ENCODE results near the gene STX10.

STX10 gene

DNA sequence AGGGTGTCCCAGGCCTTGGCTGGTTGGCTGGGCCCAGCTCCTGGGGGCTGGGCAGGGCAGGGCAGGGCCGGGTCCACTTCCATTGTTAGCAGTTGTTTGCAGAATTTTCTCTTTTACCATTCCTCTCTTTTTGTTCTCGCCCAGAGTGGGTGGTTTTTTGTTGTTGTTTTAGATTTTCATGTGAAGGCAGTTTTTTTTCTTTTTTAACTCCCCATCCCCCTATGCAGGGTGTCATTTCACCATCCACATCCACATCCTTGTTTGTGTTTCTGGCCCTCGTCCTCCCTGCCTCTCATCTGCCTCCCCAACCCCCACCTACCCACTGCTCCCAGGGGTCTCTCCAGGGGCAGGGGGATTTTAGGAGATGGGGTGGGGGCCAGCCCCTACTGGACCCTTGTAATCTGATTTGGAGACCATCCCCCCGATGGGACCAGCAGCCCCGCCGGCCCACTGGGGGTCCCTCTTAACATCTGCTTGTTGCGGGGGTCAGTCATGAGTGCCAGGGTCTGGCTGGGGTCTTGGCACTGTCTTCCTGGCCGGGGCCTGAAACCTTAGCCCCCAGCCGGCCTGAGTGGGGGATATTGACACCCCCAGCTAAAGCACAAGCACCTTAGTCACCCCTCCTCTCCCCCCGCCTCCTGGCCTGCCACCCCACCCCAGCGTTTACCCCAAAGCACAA is 10.4 kb downstream of the STX10 start:
- DNase-seq (ENCODE audit: low read depth in 2 of 2): no peak

DNA sequence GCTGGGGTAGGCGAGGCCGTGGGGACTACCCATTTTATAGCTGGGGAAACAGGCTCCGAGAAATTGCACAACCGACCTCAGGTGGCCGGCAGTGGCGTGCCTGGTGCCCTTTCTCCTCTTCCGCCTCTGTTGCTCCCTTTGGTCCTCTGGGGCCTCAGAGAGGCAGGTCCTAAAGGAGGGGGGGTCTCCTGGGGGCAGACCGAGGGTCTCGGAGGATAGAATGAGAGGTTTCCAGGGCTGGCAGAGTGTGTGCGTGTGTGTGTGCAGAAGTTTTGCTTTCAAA is 11.3 kb downstream of the STX10 start:
- no peak for DNase-seq (ENCODE audit: low read depth in 2 of 2)

DNA sequence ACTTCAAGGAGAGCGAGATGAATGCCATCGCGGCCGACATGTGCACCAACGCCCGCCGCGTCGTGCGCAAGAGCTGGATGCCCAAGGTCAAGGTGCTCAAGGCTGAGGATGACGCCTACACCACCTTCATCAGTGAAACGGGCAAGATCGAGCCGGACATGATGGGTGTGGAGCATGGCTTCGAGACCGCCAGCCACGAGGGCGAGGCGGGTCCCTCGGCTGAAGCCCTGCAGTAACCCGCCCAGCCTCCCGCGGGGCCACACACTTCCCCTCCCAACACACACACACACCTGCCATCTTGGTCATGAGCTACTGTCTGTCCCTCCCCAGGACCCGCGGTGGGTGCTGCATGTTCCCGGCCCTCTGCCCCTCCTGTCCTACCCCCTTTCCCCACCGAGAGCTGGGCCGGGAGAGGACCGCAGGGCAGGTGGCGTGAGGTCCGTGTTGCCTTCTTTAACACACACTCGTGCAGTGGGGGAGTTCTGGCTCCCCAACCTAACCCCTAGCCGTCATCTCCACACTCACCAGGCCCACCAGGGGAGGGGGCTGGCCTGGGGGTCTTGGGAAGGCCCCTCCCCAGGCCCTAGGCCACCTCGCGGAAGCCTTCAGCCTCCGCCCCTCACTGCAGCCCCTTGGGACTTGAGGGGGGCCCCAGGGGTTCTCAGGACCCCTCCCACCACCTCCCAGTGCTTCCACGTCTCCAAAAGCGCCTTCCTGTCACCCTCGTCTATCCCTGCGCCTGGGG is 11.8 kb downstream of the STX10 start:
- DNase-seq (ENCODE audit: low read depth in 2 of 2): no peak

DNA sequence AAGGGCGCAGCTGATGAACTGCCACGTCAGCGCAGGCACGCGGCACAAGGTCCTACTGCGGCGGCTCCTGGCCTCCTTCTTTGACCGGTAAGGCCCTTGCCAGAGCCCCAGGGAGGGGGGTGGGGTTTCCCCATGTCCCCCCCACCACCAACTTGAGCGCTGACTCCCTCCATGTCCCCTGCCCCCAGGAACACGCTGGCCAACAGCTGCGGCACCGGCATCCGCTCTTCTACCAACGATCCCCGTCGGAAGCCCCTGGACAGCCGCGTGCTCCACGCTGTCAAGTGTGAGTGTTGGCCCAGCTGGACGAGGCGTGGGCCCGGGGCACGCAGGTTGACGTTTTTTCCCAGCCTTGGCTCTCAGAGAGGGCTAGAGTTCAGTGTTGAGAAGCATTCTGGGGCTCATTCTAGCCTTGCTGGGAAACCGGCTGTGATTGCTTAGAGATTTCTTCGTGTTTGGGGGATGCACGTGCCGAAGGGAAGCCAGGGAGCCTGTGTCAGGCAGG is 12.8 kb downstream of the STX10 start:
- no peak for DNase-seq (ENCODE audit: low read depth in 2 of 2)

DNA sequence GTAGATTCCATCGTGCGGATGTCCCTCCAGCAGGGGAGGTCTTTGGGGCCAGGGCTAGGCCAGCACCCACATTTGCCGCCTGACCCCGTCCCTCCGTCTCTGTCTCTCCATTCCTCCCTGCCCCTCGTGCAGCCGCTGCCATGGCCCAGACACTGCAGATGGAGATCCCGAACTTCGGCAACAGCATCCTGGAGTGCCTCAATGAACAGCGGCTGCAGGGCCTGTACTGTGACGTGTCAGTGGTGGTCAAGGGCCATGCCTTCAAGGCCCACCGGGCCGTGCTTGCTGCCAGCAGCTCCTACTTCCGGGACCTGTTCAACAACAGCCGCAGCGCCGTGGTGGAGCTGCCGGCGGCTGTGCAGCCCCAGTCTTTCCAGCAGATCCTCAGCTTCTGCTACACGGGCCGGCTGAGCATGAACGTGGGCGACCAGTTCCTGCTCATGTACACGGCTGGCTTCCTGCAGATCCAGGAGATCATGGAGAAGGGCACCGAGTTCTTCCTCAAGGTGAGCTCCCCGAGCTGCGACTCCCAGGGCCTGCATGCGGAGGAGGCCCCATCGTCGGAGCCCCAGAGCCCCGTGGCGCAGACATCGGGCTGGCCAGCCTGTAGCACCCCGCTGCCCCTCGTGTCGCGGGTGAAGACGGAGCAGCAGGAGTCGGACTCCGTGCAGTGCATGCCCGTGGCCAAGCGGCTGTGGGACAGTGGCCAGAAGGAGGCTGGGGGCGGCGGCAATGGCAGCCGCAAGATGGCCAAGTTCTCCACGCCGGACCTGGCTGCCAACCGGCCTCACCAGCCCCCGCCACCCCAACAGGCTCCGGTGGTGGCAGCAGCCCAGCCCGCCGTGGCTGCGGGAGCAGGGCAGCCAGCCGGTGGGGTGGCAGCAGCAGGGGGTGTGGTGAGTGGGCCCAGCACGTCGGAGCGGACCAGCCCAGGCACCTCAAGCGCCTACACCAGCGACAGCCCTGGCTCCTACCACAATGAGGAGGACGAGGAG is 14.8 kb downstream of the STX10 start:
- no peak for DNase-seq (ENCODE audit: low read depth in 2 of 2)

DNA sequence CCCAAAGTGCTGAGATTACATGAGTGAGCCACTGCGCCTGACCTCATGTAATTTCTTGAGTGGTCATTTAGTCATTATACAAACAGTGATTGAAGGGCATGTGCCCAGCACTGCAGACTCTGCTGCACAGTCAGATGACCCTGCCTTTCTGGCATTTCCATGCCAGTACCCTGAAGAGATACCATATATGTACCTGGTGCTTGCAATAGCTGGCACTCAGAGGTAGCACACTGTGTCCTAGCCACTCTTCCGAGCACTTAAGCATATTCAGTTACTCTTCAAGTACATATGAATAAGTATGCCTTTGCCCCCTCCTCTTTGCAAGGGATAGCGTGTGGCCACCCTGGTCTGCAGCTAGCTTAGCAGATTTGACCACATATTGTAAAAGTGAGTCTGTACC is 15.5 kb downstream of the STX10 start:
- no peak for DNase-seq (ENCODE audit: low read depth in 2 of 2)

DNA sequence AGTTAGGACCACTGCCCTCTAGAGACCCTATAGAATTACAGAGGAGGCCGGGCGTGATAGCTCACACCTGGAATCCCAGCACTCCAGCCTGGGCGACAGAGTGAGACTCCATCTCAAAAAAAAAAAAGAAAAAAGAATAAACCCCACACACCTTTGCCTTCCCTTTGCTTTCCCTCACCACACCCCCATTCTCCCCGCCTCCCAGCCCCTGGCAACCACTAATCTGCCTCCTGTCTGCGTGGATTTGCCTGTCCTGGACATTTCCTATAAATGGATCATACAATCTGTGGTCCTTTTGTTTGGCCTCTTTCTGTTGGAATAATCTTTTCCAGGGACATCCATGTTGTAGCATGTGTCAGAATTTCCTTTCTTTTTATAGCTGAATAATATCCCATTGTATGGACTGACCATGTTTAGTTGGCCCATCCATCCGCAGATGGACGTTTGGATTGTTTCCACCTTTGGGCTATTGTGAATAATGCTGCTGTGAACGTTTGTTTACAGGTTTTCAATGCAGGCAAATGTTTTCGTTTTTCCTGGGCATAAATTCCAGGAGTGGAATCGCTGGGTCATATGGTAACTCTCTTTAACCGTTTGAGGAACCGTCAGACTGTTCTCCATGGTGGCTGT is 16.8 kb downstream of the STX10 start:
- no peak for DNase-seq (ENCODE audit: low read depth in 2 of 2)

DNA sequence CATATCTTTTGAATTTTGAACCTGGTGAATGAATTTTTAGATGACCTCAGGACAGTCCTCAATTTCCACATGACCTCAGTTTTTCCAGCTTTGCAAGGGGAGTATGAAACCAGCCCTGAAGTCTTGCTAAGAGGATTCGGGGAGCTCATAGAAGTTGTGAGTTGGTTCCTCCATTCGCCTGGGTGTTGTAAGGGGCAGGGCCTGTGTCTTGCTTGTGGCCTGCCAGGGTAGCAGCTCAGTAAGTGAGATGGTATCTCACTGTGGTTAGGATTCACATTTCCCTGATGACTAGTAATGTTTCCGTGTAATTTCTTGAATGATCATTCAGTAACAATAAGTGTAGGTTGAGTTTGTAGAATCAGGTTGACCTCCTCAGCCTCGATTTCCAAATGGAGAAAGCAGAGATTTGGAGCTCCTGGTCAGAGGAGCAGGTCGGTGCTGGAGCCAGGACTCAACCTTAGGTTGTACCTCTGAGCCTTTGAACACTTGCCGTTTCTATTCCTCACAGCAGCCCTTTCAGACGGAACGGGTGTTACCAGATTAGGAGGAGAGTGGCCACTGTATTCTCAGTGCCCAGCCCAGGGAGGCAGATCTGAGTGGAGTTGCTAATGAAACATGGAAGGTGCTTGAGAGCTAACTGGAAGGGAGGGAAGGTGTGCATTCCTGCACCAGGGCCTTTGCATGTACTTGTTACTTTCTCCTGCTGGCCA is 17.5 kb downstream of the STX10 start:
- no peak for DNase-seq (ENCODE audit: low read depth in 2 of 2)

DNA sequence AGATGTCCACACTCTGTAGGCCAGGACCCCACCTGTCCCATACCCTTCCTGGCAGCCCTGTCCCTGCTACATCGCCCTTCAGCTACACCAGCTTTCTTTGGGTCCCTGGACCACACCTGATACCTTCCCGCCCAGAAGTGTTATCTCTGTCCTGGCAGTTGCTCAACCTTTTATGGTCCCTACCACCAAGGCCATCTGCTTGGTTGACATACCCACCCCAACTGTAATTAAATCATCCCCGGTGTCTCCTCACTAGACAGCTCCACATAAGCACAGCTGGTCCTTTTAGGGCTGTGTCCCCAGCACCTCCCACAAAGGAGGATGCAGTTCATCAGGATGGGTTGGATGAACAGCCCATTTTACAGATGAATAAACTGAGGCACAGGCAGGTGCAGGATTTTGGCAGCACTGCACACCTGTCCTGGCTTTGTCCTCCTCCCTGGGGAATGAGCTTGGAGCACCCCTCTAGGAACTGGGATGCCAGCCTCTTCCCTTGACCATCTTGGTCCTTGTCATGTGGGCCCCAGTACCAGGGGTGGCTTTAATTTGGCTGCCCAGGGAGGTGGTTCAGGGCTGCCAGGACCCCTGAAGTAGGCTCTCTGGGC is 19.2 kb downstream of the STX10 start:
- DNase-seq (ENCODE audit: low read depth in 2 of 2): no peak

DNA sequence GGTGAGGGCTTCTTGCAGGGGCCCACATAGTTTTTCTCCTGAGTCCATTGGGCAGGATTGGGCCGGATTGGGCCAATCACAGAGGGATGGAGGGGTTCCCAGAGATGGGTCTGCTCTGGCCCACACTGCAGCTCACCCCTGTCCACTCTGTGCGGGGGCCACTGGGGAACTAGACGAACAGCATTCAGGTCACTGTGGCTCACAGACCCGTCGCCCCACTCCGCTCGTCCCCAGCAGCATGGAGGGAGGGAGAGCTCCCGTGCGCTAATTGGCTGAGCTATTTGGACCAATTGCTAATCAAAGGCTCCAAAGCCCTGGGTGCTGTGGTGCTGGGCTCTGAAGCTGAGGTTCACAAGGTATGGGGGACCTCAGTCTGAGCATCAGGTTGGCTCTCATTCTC is 20.8 kb downstream of the STX10 start:
- no peak for DNase-seq (ENCODE audit: low read depth in 2 of 2)

DNA sequence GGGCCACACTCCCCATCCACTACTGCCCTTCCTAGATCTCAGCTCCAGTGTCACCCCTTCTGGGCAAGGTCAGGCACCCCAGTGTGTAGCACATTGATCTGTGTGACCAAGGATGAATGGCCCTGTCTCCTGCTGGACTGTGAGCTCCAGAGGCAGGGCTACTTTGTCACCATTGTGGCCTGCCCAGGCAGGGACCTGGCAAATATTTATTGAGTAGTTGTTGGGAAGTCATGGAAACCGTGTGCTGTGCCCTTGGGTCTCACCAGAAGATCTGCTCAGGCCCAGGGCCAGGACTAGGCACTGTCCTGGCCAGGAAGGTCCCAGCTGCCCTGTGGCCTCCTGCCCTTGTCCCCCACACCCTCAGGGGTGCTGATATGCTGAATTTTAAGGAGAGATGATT is 21.6 kb downstream of the STX10 start:
- no peak for DNase-seq (ENCODE audit: low read depth in 2 of 2)

DNA sequence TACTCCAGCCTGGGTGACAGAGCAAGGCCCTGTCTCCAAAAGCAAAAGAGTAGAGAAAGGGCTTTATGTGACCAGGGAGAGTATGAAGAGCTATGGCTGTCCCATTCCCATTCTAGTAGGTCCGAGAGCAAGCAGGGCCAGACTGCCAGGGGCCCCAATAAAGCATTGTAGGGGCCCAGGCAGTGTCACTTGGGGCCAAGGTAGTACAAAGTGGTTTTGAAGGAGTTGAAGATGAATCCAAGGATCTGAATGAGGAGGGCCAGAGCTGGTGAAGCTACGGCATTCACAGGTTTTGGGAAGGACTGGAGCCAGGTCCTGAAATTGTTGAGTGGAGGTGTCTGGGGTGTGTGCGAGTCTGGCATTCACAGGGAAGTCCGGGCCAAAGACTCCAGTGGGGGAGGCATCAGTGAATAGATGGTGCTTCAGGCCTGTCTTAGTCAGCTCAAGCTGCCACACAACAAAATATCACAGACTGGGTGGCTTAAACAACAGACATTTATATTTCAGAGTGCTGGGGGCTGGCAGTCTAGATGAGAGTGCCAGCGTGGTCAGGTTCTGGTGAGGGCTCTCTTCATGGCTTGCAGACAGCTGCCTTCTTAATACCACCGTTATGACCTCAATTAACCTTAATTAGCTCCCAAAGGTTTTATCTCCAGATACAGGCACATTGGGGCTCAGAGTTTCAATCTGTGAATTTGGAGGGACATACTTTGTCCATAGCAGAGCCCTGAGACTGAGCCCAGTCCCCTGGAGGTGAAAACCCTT is 22.2 kb downstream of the STX10 start:
- no peak for DNase-seq (ENCODE audit: low read depth in 2 of 2)

DNA sequence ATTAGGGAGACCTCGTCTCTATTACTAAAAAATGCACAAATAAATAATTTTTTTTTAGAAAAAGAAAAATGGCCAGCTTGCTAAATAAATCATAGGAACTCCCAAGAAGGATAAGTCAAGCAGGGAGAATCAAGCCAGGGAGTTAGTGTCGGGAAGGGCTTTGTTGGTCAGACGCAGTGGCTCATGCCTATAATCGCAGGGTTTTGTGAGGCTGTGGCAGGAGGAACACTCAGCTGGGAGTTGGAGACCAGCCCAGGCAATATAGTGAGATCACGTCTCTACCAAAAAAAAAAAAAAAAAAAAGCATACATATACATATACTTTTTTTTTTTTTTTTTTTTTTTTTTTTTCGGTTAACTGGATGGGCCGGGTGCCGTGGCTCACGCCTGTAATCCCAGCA is 23.1 kb downstream of the STX10 start:
- no peak for DNase-seq (ENCODE audit: low read depth in 2 of 2)

DNA sequence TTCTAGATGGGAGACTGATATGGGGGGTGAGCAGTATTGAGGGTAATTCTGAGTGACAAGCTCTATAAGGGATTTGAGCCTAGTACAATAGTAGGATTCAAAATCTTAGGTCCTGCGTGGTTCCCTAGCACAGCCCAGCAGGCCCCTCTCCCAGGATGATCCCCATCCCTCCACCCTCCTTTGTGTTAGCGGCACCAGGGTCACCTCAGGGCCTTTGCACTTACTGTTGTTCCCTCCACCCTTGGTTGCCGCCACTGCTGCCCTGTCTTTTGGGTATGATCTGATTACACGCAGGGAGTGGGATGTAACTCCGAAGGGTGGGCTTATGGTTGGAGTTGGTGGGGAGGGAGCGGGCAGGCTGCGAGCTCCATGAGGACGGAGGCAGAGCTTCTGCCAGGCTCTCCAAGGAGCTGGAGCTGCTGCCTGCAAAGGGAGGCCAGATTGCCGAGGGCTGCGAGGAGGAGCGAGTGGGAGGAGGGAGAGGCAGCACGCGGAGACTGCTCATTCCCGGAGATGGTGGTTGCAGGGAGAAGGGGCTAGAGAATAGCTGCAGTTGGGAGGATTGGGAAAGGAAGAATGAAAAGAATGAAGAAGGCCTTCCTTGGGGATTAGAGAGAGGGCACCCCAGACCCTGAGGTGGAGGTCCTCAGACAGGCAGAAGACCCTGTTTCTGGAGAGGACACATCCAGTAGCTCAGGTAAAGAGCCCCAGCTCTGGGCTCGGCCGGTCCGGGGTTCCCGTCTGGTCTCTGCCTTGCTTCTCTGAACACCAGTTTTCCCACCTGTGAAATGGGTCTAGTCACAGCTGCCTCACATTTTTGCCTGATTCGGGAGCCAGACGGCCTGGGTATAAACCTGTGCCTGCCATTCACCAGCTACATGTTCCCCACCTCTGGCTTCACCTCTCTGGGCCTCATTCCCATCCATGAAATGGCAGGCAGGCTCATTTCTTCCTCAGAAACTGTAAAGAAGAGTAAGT is 26.9 kb downstream of the STX10 start:
- no peak for DNase-seq (ENCODE audit: low read depth in 2 of 2)

DNA sequence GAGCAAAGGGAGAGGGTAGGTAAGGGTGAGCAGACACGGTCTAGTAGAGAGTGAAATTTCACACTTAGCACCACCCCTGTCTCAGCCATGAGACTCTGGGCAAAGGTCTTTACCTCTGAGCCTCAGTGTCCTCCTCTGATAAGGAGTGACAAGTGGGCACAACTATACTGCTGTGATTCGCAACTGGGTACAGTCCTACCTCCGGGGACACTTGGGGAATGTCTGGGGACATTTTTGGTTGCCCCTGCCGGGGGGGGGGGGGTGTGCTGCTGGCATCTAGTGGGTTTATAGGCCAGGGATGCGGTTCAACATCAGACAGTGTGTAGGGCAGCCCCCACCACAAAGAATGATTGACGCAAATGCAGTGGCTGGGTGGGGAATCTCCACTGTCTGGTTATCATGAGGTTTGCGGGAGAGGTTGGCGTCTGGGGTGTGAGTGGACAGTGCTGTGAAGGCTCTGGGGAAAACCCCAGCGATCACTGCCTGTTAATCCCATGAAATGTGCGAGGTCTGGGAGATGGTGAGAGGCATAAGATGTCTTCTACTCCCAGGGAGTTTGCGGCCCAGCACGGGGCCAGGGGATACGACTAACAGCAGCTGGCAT is 27.8 kb downstream of the STX10 start:
- DNase-seq (ENCODE audit: low read depth in 2 of 2): no peak

DNA sequence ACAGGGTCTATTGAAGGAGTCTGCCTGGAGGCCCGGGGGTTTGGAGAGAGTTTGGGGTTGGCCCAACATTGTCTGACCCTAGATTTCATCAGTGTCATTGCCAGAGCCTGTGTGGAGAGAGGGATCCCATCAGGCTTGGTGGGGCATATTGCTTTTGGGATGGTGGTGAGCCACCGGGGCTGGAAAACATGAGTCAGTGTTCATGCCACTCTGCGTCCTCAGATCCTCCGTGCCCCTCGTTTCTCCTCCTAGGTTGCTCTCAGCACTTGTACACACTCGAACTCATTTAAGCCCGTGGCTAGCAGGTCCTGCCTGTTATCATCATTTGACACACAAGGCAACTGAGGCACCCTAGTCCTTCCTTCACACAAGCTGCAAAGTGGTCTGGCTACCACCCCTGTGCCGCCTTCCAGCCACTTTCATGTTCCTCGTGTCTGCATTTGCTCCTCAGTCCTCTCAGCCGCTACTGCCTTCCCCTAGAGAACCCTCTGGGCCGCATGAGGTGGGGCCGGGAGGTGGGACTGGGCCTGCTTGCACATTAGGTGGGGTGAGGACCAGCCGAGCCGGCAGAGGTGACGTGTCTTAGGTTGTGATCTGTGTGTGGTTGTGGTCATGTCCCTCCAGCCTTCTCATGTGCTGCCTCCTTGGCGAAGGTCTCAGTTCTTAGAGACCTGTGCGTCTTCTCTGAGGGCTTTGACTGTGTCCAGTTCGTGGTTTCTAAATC is 28.5 kb downstream of the STX10 start:
- DNase-seq (ENCODE audit: low read depth in 2 of 2): no peak

DNA sequence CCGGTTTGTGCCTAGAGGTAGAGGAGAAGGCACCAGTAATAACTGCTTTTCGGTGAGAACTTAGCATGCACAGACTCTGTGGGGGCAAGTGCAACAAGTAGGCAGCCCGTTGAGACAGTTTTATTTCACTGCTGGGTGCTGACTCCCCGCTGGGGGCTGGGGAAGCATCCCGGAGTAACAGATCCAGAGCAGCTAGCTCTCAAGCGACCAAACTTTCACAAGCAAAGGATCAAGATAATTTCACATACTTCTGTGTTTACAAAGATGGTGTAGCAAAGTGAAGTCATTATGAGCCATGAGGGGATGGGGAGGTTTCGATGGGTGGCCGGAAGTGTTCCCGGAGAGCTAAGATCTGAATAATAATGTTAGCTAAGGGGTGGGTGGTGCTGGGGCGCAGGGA is 29.4 kb downstream of the STX10 start:
- DNase-seq (ENCODE audit: low read depth in 2 of 2): no peak

DNA sequence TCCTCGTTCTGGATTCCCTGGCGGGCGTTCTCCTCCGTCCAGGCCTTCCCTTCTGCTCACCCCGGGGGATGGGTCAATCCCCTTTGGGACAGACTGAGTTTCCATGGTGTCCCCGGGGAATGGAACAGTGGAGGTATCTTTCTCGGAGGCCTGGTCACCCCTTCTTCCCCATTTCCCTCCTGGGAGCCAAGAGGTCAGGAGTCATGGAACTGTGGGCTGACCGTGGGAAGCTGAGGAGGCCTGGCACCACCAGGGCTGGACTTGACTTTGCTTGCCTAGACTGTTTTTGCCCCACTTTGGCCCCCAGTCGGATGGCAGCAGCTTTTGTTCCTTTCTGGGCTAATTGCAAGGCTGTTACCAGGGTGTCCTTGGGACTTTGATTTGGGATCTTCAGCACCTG is 30.1 kb downstream of the STX10 start:
- no peak for DNase-seq (ENCODE audit: low read depth in 2 of 2)
